Choroid plexus epithelial cell (primary cell): ENCODE results near the gene BMPR1A.
A peak's percentile ranks its signal among the peaks of the same experiment; 100 is the strongest.
"Not testable (repeated sequence)": the region's sequence is repeated elsewhere in the genome, so short reads cannot be mapped to it uniquely, and the experiment has no call there.

Source experiments
- DNase-seq: peaks from one replicate; pipeline ENCODE4 v3.0.0-alpha.2; 2010; ENCODE audit warnings: low read depth
- H3K4me3 ChIP-seq: 2 replicates; pipeline ENCODE4 v1.5.1; 2011; ENCODE audit warnings: low read depth, mild to moderate bottlenecking, control low read depth, low read length, moderate library complexity
- TF ChIP-seq, protein P1 (sequence below): conservative IDR thresholded peaks from 2 replicates; pipeline ENCODE4 v1.5.1; 2011; ENCODE audit warnings: low read depth, mild to moderate bottlenecking, control low read depth, inconsistent platforms, low read length, moderate library complexity

BMPR1A gene

DNA sequence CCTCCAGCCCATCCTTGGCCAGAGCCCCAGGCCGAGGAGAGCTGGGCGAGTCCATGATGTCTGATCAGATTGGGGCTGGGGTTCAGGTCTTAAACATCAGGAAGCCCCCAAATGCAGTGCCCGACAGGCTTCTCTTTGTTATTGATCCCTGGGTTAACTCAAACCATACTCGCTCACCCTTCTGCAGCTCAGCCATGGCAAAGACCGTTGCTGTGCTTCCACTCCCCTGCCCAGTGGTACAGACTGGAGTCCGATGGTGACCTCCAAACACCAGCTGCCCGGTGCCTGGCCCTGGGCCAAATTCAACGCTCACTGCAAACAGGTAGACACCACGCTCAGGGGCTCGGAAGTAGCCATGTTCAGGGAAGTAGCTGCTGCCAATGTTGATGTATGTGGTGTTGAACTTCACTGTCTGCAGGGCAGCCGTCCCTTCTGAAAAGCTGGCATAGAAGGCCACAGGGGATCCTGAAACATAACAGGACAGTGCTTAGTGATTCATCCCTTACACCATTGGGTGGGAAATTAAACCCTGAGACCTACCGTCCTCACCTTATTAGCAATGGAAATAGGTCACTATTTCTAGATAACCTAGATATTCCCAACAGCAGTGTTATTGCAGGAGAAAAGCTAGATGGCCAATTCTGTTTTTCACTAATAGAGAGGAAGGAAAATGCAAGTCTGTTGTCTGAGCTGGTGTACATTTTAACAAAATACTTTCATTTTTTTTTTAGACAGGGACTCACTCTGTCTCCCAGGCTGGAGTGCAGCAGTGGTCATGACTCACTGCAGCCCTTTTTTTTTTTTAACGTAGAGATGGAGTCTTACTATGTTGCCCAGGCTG, 180.5 kb downstream of the BMPR1A start:
- DNase-seq, result peak; percentile 63
- TF ChIP-seq, protein P1, sequence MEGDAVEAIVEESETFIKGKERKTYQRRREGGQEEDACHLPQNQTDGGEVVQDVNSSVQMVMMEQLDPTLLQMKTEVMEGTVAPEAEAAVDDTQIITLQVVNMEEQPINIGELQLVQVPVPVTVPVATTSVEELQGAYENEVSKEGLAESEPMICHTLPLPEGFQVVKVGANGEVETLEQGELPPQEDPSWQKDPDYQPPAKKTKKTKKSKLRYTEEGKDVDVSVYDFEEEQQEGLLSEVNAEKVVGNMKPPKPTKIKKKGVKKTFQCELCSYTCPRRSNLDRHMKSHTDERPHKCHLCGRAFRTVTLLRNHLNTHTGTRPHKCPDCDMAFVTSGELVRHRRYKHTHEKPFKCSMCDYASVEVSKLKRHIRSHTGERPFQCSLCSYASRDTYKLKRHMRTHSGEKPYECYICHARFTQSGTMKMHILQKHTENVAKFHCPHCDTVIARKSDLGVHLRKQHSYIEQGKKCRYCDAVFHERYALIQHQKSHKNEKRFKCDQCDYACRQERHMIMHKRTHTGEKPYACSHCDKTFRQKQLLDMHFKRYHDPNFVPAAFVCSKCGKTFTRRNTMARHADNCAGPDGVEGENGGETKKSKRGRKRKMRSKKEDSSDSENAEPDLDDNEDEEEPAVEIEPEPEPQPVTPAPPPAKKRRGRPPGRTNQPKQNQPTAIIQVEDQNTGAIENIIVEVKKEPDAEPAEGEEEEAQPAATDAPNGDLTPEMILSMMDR, result no peak
- no peak overlapping the region for H3K4me3 ChIP-seq

DNA sequence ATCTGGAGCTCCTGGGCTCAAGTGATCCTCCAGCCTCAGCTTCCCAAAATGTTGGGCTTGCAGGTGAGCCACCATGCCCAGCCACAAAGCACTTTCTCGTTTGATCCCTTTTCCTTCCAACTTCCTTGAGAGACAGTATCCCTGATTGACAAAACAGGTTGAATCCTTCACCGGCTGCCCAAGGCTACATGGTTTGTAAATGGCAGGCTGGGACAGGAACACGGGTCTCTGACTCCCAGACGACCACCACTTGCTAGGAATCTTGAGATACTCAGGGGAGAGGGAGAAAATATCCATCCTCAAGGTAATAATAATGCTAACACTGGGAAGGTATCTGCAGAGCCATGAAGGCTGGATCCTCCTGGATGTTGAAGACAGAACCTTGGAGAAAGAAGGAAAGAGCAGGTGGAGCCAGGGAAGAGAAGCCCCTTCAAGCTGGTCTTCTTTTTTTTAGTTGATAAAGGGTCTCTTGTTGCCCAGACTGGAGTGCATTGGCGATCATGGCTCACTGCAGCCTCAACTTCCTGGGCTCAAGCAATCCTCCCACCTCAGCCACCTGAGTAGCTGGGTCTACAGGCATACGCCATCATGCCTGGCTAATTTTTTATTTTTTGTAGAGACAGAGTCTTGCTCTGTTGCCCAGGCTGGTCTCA, 181.2 kb downstream of the BMPR1A start:
- TF ChIP-seq, protein P1, result no peak

DNA sequence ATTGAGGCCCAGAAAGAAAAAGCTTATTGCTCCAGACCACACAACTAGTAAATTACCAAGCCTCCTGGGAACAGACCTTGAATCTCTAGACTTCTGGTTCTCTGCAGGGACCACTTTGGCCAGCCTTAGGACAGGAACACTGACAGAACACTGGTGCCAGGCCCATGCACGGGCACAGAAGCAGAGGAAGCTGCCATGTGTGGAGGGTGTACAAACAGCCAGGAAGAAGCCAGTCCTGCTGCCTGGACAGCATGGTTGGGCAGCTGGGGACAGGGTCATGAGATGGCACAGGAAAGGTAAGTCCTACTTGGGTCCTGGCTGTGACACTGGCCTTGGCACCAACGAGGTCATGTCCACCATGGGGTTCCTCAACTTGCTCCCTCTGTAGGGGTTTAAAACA, 181.8 kb downstream of the BMPR1A start:
- no peak overlapping the region for H3K4me3 ChIP-seq
- no peak for DNase-seq
- TF ChIP-seq, protein P1, result no peak

More for the DNA sequence above, 181.2 kb downstream of the BMPR1A start:
- no peak overlapping the region for H3K4me3 ChIP-seq
- no peak for DNase-seq

DNA sequence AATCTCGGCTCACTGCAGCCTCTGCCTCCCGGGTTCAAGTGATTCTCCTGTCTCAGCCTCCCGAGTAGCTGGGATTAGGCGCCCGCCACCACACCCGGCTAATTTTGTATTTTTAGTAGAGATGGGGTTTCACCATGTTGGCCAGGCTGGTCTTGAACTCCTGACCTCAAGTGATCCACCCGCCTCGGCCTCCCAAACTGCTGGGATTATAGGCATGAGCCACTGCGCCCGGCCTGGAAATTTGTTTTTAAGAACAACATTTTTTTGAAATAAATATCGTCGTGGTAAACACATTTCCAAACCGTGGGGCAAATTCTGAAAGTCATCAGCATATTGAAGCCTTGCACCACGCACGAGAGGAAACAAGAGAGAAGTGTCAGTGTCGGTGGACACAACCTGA, 183.7 kb downstream of the BMPR1A start:
- DNase-seq, H3K4me3 ChIP-seq: not testable (repeated sequence)

DNA sequence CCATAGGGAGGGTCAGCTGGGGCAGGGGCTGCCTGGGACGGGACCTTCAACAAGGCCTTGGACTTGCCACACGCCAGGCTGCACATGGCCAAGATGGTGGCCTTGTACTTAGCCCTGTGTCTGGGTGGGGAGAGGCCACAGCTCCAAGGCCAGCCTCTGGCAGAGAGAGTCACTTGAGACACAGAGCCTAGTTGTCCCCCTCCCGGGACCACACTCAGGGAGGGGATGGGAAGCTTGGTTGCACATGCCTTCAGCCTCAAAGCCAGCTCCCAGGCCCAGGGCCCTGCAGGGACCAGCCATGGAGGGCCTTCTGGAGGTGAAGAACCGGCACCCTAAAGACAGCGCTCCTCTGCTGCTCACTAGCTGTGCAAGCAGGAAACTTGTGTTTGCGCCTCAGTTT, 184.3 kb downstream of the BMPR1A start:
- DNase-seq, result no peak
- TF ChIP-seq, protein P1, result no peak
- no peak overlapping the region for H3K4me3 ChIP-seq

DNA sequence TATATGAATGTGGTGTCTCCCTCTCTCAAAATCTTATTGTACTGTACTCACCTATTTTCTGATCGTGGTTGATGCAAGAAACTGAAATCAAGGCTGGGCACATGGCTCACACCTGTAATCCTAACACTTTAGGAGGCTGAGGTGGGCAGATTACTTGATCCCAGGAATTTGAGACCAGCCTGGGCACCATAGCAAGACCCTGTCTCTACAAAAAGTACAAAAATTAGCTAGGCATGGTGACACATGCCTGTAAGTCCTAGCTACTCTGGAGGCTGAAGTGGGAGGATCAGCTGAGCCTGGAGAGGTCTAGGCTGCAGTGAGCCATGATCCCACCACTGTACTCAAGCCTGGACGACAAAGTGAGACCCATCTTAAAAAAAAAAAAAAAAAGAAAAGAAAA, 185.0 kb downstream of the BMPR1A start:
- no peak overlapping the region for H3K4me3 ChIP-seq
- no peak for DNase-seq
- TF ChIP-seq, protein P1, result no peak

DNA sequence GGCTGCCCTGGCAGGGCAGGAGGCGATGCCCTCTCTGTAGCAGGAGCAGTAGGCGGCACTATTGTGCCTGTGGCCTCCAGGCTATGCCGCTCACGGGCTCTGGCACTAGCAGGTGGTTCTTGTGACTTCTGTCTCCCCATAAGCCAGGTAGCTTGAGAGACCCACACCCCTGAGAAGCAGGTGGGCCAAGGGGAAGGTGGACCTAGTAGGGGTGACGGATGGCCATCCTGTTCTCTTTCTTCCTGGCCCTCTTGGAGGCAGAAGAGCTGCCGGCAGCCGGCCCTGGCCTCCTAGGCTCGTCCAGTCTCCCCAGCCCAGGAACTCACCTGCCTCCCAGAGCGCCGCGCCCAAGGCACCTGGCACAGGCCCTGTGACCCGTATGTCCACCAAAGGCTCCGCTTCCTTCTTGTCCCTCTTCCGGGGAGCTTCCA, 185.6 kb downstream of the BMPR1A start:
- no peak overlapping the region for H3K4me3 ChIP-seq
- DNase-seq, result no peak
- TF ChIP-seq, protein P1, result no peak
